Kidney (tissue), 14 donors: ENCODE measurements around the gene DHRS3. TPM values are rescaled to one million over a fixed set of nuclear protein-coding genes. Genes with fewer than 3 reads are reported as not detected.

Experiments
- DNase-seq, 5 donors: peaks; one replicate each; pipeline ENCODE4 v3.0.0-alpha.2; 2013 to 2020
- FAIRE-seq: peaks from 2 replicates; lab custom pipeline; 2012; peaks lifted over from hg19 to GRCh38; lab: Jason Lieb, UNC
- H3K27ac ChIP-seq, 2 donors: one replicate each; pipeline ENCODE4 v1.7.0; 2013; ENCODE audit warnings: low read depth in 2 of 2, low read length in 2 of 2, inconsistent platforms in 1 of 2
- H3K27me3 ChIP-seq: one replicate; pipeline ENCODE4 v1.7.1; 2013; ENCODE audit warnings: low read length, inconsistent platforms; ENCODE audit not compliant: control insufficient read depth, insufficient read depth
- H3K36me3 ChIP-seq, 3 donors: one replicate each; pipeline versions ENCODE4 v1.7.0 to v1.7.1; 2013; ENCODE audit warnings: low read length in 3 of 3, control low read depth in 1 of 3, inconsistent platforms in 1 of 3; ENCODE audit not compliant: insufficient read depth in 3 of 3, control insufficient read depth in 2 of 3
- H3K4me1 ChIP-seq, 3 donors: one replicate each; pipeline versions ENCODE4 v1.7.0 to v1.7.1; 2013; ENCODE audit warnings: low read length in 3 of 3, inconsistent platforms in 1 of 3, low read depth in 1 of 3; ENCODE audit not compliant: control insufficient read depth in 2 of 3, insufficient read depth in 2 of 3
- H3K4me3 ChIP-seq, 3 donors: one replicate each; pipeline versions ENCODE4 v1.7.0 to v1.8.1; 2013; ENCODE audit warnings: low read length in 3 of 3, control low read depth in 1 of 3, inconsistent platforms in 1 of 3
- H3K9ac ChIP-seq, 3 donors: one replicate each; pipeline versions ENCODE4 v1.7.0 to v1.7.1; 2013; ENCODE audit warnings: low read length in 3 of 3, control low read depth in 1 of 3, inconsistent platforms in 1 of 3
- H3K9me3 ChIP-seq, 3 donors: one replicate each; pipeline versions ENCODE4 v1.7.0 to v1.7.1; 2013; ENCODE audit warnings: low read length in 3 of 3, control low read depth in 1 of 3, inconsistent platforms in 1 of 3; ENCODE audit not compliant: control insufficient read depth in 2 of 3, insufficient read depth in 1 of 3
- CTCF ChIP-seq: IDR thresholded peaks from 3 replicates; pipeline ENCODE4 v1.5.1; 2012; ENCODE audit warnings: mild to moderate bottlenecking, moderate library complexity, borderline replicate concordance; ENCODE audit not compliant: insufficient read depth; ENCODE audit errors: extremely low read depth
- intact Hi-C: fragments of 100-400 bp; cut with DNase I; formaldehyde crosslinking; loops from one replicate; pipeline ENCODE4 v1.11.1; 2022
- polyA plus RNA-seq: library from polyadenylated mRNA; stranded (reverse); fragments of 350-450 nt; fragmentation: Illumina TruSeq; extraction: RNeasy Lipid Tissue Mini Kit (QIAGEN cat#74804); gene quantifications from one replicate; pipeline ENCODE4 v1.2.3, GENCODE V29; 2014; ENCODE audit warnings: low read depth, low replicate concordance; ENCODE audit not compliant: insufficient read depth
- total RNA-seq: library from RNA; stranded (reverse); fragmentation: NEBNext Ultra II Directional; extraction: Animal tissue kit (Norgen Biotek cat#: 25700); gene quantifications from one replicate; pipeline ENCODE4 v1.2.1, GENCODE V29; 2021
- donor health status: control.
- donor health status: control.
- donor health status: control.
- donor health status: control.
- donor health status: control.
- donor health status: DM: yes; HTN: yes; CAD: no.
- donor health status: Normal renal cell carcinoma (clear cell type).

DHRS3 gene
- total and polyA plus RNA-seq, 2 donors from 2014 or later, result 44.8 to 97.1 TPM

- Histone ChIP-seq H3K27me3 (no peaks in the 10 kb centered on the region), H3K4me1 (no peaks in the 10 kb centered on the region), H3K4me3 (no peak overlapping the region), H3K9me3 (no peaks in the 10 kb centered on the region), H3K36me3 (peaks cover 0 to 49% (median 22%) of the 10 kb centered on the region in 3 donors), H3K27ac (no peak overlapping the region), H3K9ac (no peak overlapping the region)
- no peak for FAIRE-seq
- DNase-seq, result no peak
- intact Hi-C loops, result no loop called here
- TF ChIP-seq CTCF, result no peak
These were observed 39.1 kb downstream of the DHRS3 start for GRCh38 chr1:12578860-12579422.

GRCh38 chr1:12577020-12577419 is 41.0 kb downstream of the DHRS3 start:
- no peak for TF ChIP-seq CTCF
- intact Hi-C loops, result no loop called here
- H3K4me1 ChIP-seq, result no peaks in the 10 kb centered on the region
- no peak overlapping the region for H3K27ac ChIP-seq
- no peak overlapping the region for H3K4me3 ChIP-seq
- peaks cover 4 to 66% (median 32%) of the 10 kb centered on the region in 3 donors for H3K36me3 ChIP-seq
- H3K9ac ChIP-seq, result no peak overlapping the region
- no peaks in the 10 kb centered on the region for H3K9me3 ChIP-seq
- DNase-seq (no peak), FAIRE-seq (no peak)
- no peaks in the 10 kb centered on the region for H3K27me3 ChIP-seq

- Histone ChIP-seq H3K4me3 (no peak overlapping the region), H3K4me1 (no peaks in the 10 kb centered on the region), H3K36me3 (peaks cover 4 to 65% (median 39%) of the 10 kb centered on the region in 3 donors), H3K27ac (no peak overlapping the region), H3K9ac (no peak overlapping the region), H3K9me3 (no peaks in the 10 kb centered on the region), H3K27me3 (no peaks in the 10 kb centered on the region)
- no peak for TF ChIP-seq CTCF
- intact Hi-C loops, result no loop called here
- no peak for FAIRE-seq
- DNase-seq, result no peak
These were observed 43.3 kb downstream of the DHRS3 start for GRCh38 chr1:12574757-12575139.
